A673 (cell line): ENCODE results near the gene SETD1A. TPM values are rescaled to one million over a fixed set of nuclear protein-coding genes. Genes with fewer than 3 reads are reported as not detected.

ENCODE experiments used
- BruUV-seq: library from RNA; stranded (reverse); fragments of 400-500 nt; replicated peaks from 2 replicates; lab custom pipeline; 2021; lab: Mats Ljungman, UMichigan
- CTCF ChIA-PET: fragments of 300-600 bp; sonication (Branson Sonifier 250); formaldehyde crosslinking; loops from one replicate; lab custom pipeline; 2022; ENCODE audit warnings: antibody characterized with exemption; lab: Charles Lee
- POLR2A ChIA-PET: fragments of 300-600 bp; sonication (Branson Sonifier 250); formaldehyde crosslinking; loops from one replicate; lab custom pipeline; 2022; ENCODE audit warnings: antibody characterized with exemption; ENCODE audit not compliant: low non-redundant PET; lab: Charles Lee
- DNase-seq: peaks from one replicate; pipeline ENCODE4 v3.0.0-alpha.2; 2015; ENCODE audit warnings: low spot score
- H3K27ac ChIP-seq: fragments of 200-600 bp; sonication (generic); 2 replicates; pipeline ENCODE4 v1.5.1; 2016; ENCODE audit warnings: mixed run types, low read depth, mild to moderate bottlenecking, mixed read lengths, antibody characterized with exemption, low read length; ENCODE audit not compliant: poor library complexity, severe bottlenecking
- H3K27me3 ChIP-seq: fragments of 200-600 bp; sonication (generic); replicated peaks from 2 replicates; pipeline ENCODE4 v1.6.1; 2017; ENCODE audit warnings: mixed run types, low read depth, mild to moderate bottlenecking, mixed read lengths, antibody characterized with exemption, low read length; ENCODE audit not compliant: insufficient read depth, poor library complexity
- H3K36me3 ChIP-seq: fragments of 200-600 bp; sonication (generic); 2 replicates; pipeline ENCODE4 v1.6.1; 2016; ENCODE audit warnings: mixed run types, mild to moderate bottlenecking, mixed read lengths, antibody characterized with exemption, low read length; ENCODE audit not compliant: insufficient read depth, poor library complexity, severe bottlenecking
- H3K4me1 ChIP-seq: fragments of 200-600 bp; sonication (generic); 2 replicates; pipeline ENCODE4 v1.6.1; 2017; ENCODE audit warnings: mixed run types, mild to moderate bottlenecking, mixed read lengths, antibody characterized with exemption, low read length; ENCODE audit not compliant: insufficient read depth, poor library complexity, severe bottlenecking
- H3K4me3 ChIP-seq: fragments of 200-600 bp; sonication (generic); 2 replicates; pipeline ENCODE4 v1.5.1; 2016; ENCODE audit warnings: low read depth, mixed run types, mild to moderate bottlenecking, mixed read lengths, low read length; ENCODE audit not compliant: poor library complexity, severe bottlenecking
- H3K9me3 ChIP-seq: fragments of 200-600 bp; sonication (generic); 2 replicates; pipeline ENCODE4 v1.6.1; 2016; ENCODE audit warnings: mixed run types, low read depth, mild to moderate bottlenecking, mixed read lengths, antibody characterized with exemption, low read length; ENCODE audit not compliant: poor library complexity, severe bottlenecking
- EZH2 ChIP-seq: fragments of 200-600 bp; sonication (generic); IDR thresholded peaks from 2 replicates; pipeline ENCODE4 v1.6.1; 2017; ENCODE audit warnings: borderline replicate concordance, low read depth, mild to moderate bottlenecking, mixed read lengths, antibody characterized with exemption, low read length; ENCODE audit not compliant: poor library complexity, severe bottlenecking
- intact Hi-C: fragments of 100-400 bp; cut with micrococcal nuclease; formaldehyde crosslinking; loops from one replicate; pipeline ENCODE4 v1.10.0; 2022; ENCODE audit not compliant: unreplicated experiment
- total RNA-seq: library from RNA; stranded (reverse); gene quantifications from 2 replicates; pipeline ENCODE4 v1.2.3, GENCODE V29; 2021
- TF ChIP-seq, protein P1 (sequence below): fragments of 300-800, 200-600 bp; sonication (generic); conservative IDR thresholded peaks from 2 replicates; pipeline ENCODE4 v1.5.1; 2017; ENCODE audit warnings: low read depth, mild to moderate bottlenecking, antibody characterized with exemption, low read length, moderate library complexity, mixed read lengths

The SETD1A gene
- total RNA-seq, 1 experiment from 2014 or later, result 31.4 TPM

- CTCF ChIA-PET, result no interaction called here
- no peak for DNase-seq
- BruUV-seq, result no TSS peak
- Histone ChIP-seq H3K4me1 (peaks cover 7% of the 10 kb centered on the region), H3K36me3 (peaks cover 4% of the 10 kb centered on the region), H3K9me3 (no peaks in the 10 kb centered on the region), H3K4me3 (no peak overlapping the region), H3K27ac (no peak overlapping the region), H3K27me3 (no peaks in the 10 kb centered on the region)
- POLR2A ChIA-PET, result no interaction called here
- TF ChIP-seq EZH2, result no peak
- TF ChIP-seq, protein P1, sequence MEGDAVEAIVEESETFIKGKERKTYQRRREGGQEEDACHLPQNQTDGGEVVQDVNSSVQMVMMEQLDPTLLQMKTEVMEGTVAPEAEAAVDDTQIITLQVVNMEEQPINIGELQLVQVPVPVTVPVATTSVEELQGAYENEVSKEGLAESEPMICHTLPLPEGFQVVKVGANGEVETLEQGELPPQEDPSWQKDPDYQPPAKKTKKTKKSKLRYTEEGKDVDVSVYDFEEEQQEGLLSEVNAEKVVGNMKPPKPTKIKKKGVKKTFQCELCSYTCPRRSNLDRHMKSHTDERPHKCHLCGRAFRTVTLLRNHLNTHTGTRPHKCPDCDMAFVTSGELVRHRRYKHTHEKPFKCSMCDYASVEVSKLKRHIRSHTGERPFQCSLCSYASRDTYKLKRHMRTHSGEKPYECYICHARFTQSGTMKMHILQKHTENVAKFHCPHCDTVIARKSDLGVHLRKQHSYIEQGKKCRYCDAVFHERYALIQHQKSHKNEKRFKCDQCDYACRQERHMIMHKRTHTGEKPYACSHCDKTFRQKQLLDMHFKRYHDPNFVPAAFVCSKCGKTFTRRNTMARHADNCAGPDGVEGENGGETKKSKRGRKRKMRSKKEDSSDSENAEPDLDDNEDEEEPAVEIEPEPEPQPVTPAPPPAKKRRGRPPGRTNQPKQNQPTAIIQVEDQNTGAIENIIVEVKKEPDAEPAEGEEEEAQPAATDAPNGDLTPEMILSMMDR, result no peak
- intact Hi-C loops, result loop anchor here (10.0 kb wide), 3 partner anchors 144 to 914 kb away; partner anchors contain the start of gene VKORC1
Observed at GRCh38 chr16:30951193-30951592, 6.4 kb upstream of the SETD1A start.

GRCh38 chr16:30951750-30952149 lies 5.8 kb upstream of the SETD1A start:
- Histone ChIP-seq H3K4me1 (peaks cover 7% of the 10 kb centered on the region), H3K36me3 (peaks cover 4% of the 10 kb centered on the region), H3K4me3 (no peak overlapping the region), H3K9me3 (no peaks in the 10 kb centered on the region), H3K27ac (no peak overlapping the region), H3K27me3 (no peaks in the 10 kb centered on the region)
- TF ChIP-seq EZH2, result no peak
- TF ChIP-seq, protein P1, result no peak
- no peak for DNase-seq
- no TSS peak for BruUV-seq
- POLR2A ChIA-PET, result no interaction called here
- CTCF ChIA-PET, result no interaction called here
- intact Hi-C loops, result loop anchor here (2.0 to 10.0 kb wide), 4 partner anchors 143 to 913 kb away; partner anchors contain the start of genes VKORC1 and ZNF843

DNA sequence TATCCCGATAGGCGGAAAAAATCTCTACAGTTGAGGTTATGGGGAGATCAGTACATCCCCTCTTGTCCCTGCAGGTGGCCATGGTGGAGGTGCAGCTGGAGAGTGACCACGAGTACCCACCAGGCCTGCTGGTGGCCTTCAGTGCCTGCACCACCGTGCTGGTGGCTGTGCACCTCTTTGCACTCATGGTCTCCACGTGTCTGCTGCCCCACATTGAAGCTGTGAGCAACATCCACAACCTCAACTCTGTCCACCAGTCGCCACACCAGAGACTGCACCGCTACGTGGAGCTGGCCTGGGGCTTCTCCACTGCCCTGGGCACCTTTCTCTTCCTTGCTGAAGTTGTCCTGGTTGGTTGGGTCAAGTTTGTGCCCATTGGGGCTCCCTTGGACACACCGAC lies 4.4 kb upstream of the SETD1A start:
- Histone ChIP-seq H3K4me3 (no peak overlapping the region), H3K27me3 (no peaks in the 10 kb centered on the region), H3K36me3 (no peaks in the 10 kb centered on the region), H3K9me3 (no peaks in the 10 kb centered on the region), H3K27ac (no peak overlapping the region), H3K4me1 (peaks cover 1% of the 10 kb centered on the region)
- CTCF ChIA-PET, result interaction anchor here (1.0 to 1.3 kb wide), 4 partner anchors 11 to 189 kb away, joined by 3 to 4 read pairs (median 3); no protein-coding TSS in a partner anchor
- no TSS peak for BruUV-seq
- no peak for DNase-seq
- intact Hi-C loops, result loop anchor here (2.0 to 10.0 kb wide), 4 partner anchors 142 to 912 kb away; partner anchors contain the start of genes VKORC1 and ZNF843
- TF ChIP-seq EZH2, result no peak
- TF ChIP-seq, protein P1, result no peak
- POLR2A ChIA-PET, result no interaction called here
